HG03039 (cell line): ENCODE data around the gene MCCC1.
"Not testable (repeated sequence)": the region's sequence is repeated elsewhere in the genome, so short reads cannot be mapped to it uniquely, and the experiment has no call there.

Source experiments
- ATAC-seq: cut with Tn5 transposase; IDR thresholded peaks from one replicate; pipeline ENCODE4 v1.9.1; 2021; ENCODE audit warnings: mild to moderate bottlenecking, moderate library complexity; ENCODE audit not compliant: unreplicated experiment

MCCC1 gene

GRCh38 chr3:183099026-183099837 is at the start of gene MCCC1:
Gene MCCC1, minus strand, starts transcription at chr3:183099496. Its CDS starts 56 bp downstream, at chr3:183099440.
- peak; percentile 99 for ATAC-seq

GRCh38 chr3:183148056-183148455 is 48.8 kb upstream of the MCCC1 start:
- ATAC-seq: no peak

DNA sequence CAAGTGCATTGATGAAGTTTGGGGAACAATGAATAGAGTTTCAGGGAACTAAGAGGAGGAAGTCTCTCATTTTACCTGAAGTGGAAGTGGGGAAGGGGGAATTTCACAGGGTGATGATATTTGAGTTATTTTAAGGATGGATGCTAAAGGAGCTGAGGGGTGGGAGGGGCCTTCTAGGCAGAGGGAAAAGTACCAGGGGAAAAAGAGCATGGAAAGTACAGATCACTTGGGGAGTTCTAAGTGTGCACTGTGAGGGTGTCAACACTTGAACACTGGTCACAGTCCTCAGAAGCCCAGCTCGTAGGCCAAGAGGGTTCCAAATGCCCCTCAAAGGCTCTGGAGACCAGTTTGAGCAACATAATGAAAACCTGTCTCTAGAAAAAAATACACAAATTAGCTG is 45.1 kb upstream of the MCCC1 start:
- no peak for ATAC-seq

DNA sequence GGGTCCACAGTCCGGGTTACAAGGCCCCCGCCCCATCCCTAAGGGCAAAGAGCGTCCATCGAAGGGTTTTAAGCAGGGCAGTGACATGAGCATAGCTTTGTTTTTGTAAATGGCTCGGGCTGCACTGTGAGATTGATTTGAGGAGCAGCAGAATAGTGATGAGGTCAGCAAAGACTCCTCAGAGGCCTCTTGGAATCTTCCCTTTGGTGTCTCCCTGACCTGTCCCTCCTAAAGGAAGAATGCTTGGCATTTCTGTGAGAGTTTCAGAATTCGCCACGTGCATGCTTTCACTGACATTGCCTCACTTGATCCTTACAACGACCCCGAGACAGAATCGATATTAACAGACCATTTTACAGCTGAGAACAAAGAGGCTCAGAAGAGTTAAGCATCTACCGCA is 42.9 kb upstream of the MCCC1 start:
- no peak for ATAC-seq

GRCh38 chr3:183134844-183135243 is 35.5 kb upstream of the MCCC1 start:
- ATAC-seq: no peak

GRCh38 chr3:183132409-183132808 is 33.1 kb upstream of the MCCC1 start:
- ATAC-seq: no peak

GRCh38 chr3:183131735-183132134 is 32.4 kb upstream of the MCCC1 start:
- ATAC-seq: no peak

DNA sequence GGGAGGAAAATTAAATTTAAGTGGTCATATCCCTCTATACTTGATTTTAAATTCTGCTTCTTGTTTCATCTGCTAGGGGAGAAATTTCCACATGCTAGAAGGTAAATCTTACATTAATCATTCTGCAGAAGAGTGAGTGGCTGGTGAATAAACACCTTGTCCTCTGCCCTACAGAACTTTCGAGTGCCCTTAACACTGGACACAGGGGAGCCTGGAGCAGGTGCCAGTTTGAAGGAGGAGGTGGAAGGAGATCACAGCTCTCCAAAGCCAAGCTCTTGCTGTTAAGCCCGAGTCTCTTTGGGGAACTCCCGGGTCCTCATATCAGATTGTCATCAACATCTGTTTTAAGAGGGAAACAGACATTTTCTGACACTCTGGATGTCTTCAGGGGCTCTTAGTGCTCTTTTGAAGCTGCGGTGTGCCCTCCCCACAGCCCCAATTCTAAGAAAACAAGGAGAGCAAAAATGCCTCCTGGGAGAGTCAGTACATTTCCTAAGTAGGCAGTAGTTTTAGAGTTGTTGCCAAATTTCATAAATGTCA is 32.0 kb upstream of the MCCC1 start:
- no peak for ATAC-seq

- ATAC-seq: no peak
These were observed 29.9 kb upstream of the MCCC1 start for GRCh38 chr3:183129243-183129642.

DNA sequence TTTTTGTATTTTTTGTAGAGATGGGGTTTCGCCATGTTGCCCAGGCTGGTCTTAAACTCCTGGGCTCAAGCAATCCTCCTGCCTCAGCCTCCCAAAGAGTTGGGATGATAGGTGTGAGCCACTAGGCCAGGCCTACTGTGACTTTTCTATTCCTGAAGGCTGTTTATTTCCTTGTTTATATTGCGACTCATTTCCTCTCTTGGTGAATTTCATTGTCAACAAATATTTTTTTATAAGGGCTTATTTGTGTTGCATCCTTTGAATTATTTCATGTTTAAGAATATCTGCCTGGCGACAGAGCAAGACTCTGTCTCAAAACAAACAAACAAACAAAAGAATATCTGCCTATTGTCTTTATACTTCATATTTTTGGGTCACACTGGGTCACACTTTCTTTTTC is 29.4 kb upstream of the MCCC1 start:
- ATAC-seq: no peak

DNA sequence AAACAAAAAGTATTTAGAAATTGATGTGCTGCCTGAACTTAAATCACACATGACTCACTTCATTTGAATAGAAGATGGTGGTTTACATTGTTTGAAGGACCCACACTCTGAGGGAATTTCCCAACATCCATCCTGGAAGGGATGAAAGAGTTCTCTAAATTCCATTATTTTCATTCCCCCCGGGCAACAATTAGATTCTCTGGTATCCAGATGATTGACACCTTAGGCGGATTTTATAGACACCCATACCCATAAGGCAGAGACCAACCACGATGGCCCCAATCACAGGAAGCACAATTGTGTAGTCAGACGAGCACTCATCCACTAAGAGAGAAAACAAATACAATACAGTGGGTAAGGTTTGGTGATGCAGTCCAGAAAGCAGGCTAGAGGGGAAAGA is 24.6 kb upstream of the MCCC1 start:
- no peak for ATAC-seq

GRCh38 chr3:183122257-183122932 is 23.1 kb upstream of the MCCC1 start:
- ATAC-seq: no peak

DNA sequence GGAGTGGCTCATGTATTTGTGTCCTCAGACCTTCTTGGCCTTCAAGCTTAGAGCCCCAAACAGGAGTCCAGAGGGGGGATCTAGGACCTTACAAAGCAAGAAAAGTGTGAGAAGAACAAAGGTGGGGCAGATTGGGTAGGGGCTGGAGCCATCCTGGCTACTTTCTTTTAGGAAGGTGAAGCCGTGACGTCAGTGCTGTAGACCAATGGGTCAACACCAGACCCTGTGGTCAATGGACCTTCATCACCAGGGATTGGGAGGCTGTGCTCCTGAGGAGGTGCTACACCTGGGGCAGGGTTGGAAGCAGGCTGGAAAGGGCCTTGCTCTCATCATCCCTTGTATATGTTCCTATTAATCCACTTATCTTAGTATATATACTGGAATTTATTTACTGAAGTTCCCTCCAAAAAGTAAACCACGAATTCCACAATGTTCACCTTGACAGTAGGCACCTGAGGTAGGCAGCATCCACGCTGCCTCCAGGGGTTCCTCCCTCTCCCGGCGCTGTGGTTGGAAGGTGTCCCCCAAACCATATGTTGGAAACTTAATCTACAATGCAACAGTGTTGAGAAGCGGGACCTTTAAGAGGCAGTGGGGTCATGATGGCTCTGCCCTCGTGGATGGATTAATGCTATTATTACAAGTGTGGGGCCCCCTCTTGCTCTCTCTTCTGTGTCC is 21.4 kb upstream of the MCCC1 start:
- no peak for ATAC-seq

DNA sequence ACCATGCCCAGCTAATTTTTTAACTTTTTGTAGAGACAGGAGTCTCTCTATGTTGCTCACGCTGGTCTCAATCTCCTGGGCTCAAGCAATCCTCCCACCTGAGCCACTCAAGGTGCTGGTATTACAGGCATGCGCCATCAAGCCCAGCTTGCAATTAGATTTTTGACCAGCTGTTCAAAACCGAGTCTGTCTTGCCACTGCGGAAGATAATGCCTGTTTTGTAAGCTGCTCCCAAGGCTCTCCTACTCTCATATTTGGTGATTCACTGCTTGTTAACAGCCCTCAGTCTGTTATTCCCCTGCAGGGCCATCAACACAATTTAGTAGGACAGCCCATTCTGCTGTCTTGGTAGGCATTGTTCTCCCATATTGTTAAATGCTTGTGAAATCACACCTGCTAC is 17.8 kb upstream of the MCCC1 start:
- no peak for ATAC-seq

DNA sequence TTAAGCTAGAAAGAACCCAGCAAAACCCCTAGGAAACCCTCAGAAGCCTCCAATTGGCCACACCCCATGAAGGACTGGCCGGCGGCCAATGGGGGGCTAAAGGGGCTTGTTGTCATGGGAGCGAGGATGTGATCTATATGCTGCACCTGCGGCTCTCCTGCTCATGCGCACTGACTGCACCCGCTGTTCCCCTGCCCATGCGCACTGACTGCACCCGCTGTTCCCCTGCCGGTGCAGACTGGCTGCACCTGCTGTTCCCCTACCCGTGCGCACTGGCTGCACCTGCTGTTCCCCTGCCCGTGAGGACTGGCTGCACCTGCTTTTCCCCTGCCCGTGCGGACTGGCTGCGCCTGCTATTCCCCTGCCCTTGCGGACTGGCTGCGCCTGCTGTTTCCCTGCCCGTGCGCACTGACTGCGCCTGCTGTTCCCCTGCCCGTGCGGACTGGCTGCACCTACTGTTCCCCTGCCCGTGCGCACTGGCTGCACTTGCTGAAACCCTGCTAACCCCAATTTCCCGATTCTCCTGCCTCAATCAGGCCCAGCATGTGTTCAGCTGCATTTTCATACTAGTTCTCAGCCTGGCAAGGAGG is 16.8 kb upstream of the MCCC1 start:
- ATAC-seq: peak; percentile 73

GRCh38 chr3:183114384-183115178 is 15.3 kb upstream of the MCCC1 start:
- ATAC-seq: no peak

DNA sequence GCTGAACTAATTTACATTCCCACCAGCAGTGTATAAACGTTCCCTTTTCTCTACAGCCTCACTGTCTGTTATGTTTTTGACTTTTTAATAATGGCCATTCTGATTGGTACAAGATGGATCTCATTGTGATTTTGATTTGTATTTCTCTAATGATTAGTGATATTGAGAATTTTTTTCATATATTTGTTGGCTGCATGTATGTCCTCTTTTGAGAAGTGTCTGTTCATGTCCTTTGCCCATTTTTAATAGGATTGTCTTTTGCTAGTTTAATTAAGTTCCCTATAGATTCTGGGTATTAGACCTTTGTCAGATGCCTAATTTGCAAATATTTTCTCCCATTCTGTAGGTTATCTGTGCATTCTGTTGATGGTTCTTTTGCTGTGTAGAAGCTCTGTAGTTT is 10.6 kb upstream of the MCCC1 start:
- ATAC-seq: not testable (repeated sequence)

GRCh38 chr3:183108470-183108869 is 9.2 kb upstream of the MCCC1 start:
- no peak for ATAC-seq

- no peak for ATAC-seq
These were observed 8.7 kb upstream of the MCCC1 start for GRCh38 chr3:183108001-183108449.

DNA sequence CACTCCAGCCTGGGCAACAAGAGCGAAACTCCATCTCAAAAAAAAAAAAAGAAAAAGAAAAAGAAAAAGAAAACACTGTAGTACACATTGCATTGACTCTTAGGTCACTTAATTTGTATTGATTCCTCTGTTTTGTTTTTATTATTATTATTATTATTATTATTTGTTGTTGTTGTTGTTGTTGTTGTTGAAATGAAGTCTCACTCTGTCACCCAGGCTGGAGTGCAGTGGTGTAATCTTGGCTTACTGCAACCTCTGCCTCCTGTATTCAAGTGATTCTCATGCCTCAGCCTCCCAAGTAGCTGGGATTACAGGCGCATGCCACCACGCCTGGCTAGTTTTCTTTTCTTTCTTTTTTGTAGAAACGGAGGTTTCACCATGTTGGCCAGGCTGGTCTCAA is 8.1 kb upstream of the MCCC1 start:
- ATAC-seq: not testable (repeated sequence)
